ENCODE data around the gene QTRT2. TPM values are rescaled to one million over a fixed set of nuclear protein-coding genes. Genes with fewer than 3 reads are reported as not detected.

Gene QTRT2
- total and polyA plus RNA-seq, 10 donors = 7.9 to 45.8 (median 27.0) TPM

DNA sequence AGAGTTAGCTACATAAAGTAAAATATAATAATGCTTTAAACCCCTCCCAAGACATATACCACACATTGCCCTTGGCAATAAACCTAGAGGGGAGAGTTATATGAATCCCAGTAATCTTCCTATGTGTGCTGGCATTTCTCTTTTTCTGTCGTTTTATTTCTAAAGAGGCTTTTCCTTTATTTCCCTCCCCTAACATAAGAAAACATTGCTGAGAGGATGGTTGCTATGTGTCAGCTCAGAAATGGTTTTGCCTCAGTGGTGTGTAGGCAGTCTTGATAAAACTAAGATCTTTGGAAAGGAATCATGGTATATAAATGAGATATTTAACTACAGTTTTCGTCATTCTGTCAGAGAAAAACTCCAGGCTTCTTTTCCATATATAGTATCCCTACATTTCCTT, 30.2 kb upstream of the QTRT2 start:
- H3K36me3 ChIP-seq = peaks cover 0 to 3% (median 0%) of the 10 kb centered on the region in 6 donors
- no peaks in the 10 kb centered on the region for H3K27me3 ChIP-seq (replicated peaks in 1 of 7)
- intact Hi-C loops (cut with DNase I; ENCODE audit: low total_unique reads) = no loop called here
- no peak for DNase-seq
- no peaks in the 10 kb centered on the region for H3K4me1 ChIP-seq
- TF ChIP-seq POLR2AphosphoS5 (IDR thresholded peaks at IDR 0.05) (no peak), POLR2A (IDR thresholded peaks at IDR 0.05) (no peak)
- TF ChIP-seq, protein P1, sequence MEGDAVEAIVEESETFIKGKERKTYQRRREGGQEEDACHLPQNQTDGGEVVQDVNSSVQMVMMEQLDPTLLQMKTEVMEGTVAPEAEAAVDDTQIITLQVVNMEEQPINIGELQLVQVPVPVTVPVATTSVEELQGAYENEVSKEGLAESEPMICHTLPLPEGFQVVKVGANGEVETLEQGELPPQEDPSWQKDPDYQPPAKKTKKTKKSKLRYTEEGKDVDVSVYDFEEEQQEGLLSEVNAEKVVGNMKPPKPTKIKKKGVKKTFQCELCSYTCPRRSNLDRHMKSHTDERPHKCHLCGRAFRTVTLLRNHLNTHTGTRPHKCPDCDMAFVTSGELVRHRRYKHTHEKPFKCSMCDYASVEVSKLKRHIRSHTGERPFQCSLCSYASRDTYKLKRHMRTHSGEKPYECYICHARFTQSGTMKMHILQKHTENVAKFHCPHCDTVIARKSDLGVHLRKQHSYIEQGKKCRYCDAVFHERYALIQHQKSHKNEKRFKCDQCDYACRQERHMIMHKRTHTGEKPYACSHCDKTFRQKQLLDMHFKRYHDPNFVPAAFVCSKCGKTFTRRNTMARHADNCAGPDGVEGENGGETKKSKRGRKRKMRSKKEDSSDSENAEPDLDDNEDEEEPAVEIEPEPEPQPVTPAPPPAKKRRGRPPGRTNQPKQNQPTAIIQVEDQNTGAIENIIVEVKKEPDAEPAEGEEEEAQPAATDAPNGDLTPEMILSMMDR (IDR thresholded peaks at IDR 0.05 in 8 of 11, conservative IDR thresholded peaks at IDR 0.05 in 3 of 11) = no peak
- no peak overlapping the region for H3K27ac ChIP-seq
- H3K9me3 ChIP-seq = no peaks in the 10 kb centered on the region
- WGBS, 5 donors = 69 to 85% (median 79%) methylated on average over 2 of the region's 2 CpGs
- no peak overlapping the region for H3K4me3 ChIP-seq

DNA sequence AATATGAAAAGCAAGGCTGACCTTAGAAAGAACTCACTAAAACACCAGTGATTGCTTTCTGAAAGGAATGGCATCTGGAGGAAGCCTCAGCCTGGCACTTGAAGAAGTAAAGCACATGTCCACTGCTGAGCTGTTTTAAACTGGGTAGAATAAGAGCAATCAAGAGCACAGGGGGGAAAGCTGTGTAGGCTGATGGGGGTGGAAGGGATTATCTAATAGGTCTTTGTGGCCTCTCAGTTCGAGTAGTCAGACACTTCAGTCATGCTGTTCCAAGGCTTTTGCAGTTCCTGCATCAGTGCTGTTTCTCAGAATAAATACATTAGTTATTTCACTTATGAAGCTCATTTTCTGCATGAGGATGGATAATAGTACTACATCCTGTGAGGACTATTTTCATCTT, 22.8 kb upstream of the QTRT2 start:
- H3K27ac ChIP-seq = no peak overlapping the region
- intact Hi-C loops (cut with DNase I; ENCODE audit: low total_unique reads) = no loop called here
- H3K4me3 ChIP-seq = no peak overlapping the region
- H3K36me3 ChIP-seq = peaks cover 0 to 55% (median 0%) of the 10 kb centered on the region in 6 donors
- H3K27me3 ChIP-seq (replicated peaks in 1 of 7) = no peaks in the 10 kb centered on the region
- TF ChIP-seq POLR2A (IDR thresholded peaks at IDR 0.05) = no peak
- TF ChIP-seq POLR2AphosphoS5 (IDR thresholded peaks at IDR 0.05) = no peak
- TF ChIP-seq, protein P1 (IDR thresholded peaks at IDR 0.05 in 8 of 11, conservative IDR thresholded peaks at IDR 0.05 in 3 of 11) = no peak
- no peaks in the 10 kb centered on the region for H3K4me1 ChIP-seq
- DNase-seq = no peak
- H3K9me3 ChIP-seq = no peaks in the 10 kb centered on the region
- WGBS, 5 donors = 62 to 86% (median 76%) methylated on average over 1 of the region's 1 CpG

DNA sequence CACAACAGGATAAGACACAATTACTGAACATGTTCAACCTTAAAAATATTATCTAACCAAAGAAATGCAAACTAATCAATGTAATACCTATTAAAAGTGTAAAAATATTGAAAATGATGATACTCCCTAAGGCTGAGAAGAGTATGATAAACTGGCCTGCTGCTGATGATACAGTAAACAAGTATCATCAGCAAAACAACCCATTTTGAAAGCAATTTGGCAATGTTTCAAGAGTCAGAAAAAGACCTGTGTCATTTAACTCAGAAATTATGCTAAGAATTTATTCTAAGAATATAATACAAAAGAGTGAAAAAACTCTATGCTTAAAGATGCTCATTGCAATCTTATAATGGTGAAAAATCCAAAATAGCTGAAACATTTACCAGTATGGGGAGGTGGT, 22.3 kb upstream of the QTRT2 start:
- H3K9me3 ChIP-seq = no peaks in the 10 kb centered on the region
- H3K27ac ChIP-seq = no peak overlapping the region
- TF ChIP-seq, protein P1 (IDR thresholded peaks at IDR 0.05 in 8 of 11, conservative IDR thresholded peaks at IDR 0.05 in 3 of 11) = no peak
- TF ChIP-seq POLR2AphosphoS5 (IDR thresholded peaks at IDR 0.05) = no peak
- TF ChIP-seq POLR2A (IDR thresholded peaks at IDR 0.05) = no peak
- no peaks in the 10 kb centered on the region for H3K4me1 ChIP-seq
- H3K36me3 ChIP-seq = peaks cover 0 to 59% (median 0%) of the 10 kb centered on the region in 6 donors
- H3K27me3 ChIP-seq (replicated peaks in 1 of 7) = no peaks in the 10 kb centered on the region
- no peak overlapping the region for H3K4me3 ChIP-seq
- DNase-seq = no peak
- intact Hi-C loops (cut with DNase I; ENCODE audit: low total_unique reads) = no loop called here

DNA sequence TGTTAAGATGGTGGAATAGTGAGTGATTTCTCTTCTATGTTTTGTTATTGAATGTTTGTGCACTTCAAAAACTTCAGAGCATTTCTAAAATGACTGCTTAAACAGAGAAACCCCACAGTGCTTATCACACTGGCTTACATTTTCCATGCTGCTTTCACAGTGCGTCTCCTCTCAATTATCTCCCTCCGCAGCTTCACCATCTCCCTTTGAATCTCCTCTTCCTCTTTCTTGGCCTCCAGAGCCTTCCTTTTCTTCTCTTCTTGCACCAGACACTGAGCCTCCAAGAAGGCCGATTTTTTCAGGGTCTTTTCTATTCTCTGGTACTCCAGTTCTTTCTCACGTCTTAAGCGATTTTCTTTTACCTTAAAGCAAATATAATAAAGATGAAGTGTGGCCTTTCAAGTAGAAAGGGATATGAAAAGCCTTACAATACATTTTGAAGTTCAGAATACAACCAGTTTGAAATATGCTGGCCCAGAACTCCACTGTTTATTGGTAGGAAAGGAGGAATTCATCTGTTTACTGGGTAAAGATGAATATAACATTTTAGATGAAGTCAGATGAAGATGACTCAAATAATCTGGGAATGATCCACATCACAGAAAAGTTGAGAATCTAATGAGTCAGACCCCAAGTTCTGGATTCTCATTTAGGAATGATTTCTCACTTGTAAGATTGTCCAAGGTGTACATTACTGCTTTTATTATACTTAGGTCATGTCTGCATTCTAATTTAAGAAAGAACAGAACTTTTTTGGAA, 21.6 kb upstream of the QTRT2 start:
- no peak for DNase-seq
- H3K27me3 ChIP-seq (replicated peaks in 1 of 7) = no peaks in the 10 kb centered on the region
- no peak overlapping the region for H3K4me3 ChIP-seq
- H3K9me3 ChIP-seq = no peaks in the 10 kb centered on the region
- H3K27ac ChIP-seq = no peak overlapping the region
- H3K36me3 ChIP-seq = peaks cover 0 to 61% (median 0%) of the 10 kb centered on the region in 6 donors
- H3K4me1 ChIP-seq = no peaks in the 10 kb centered on the region
- intact Hi-C loops (cut with DNase I; ENCODE audit: low total_unique reads) = no loop called here
- TF ChIP-seq POLR2A (IDR thresholded peaks at IDR 0.05) (no peak), POLR2AphosphoS5 (IDR thresholded peaks at IDR 0.05) (no peak)
- TF ChIP-seq, protein P1 (IDR thresholded peaks at IDR 0.05 in 8 of 11, conservative IDR thresholded peaks at IDR 0.05 in 3 of 11) = no peak
- 90 to 97% (median 94%) methylated on average over 5 of the region's 5 CpGs for WGBS, 5 donors

Measured in spleen (tissue), 11 donors.